ENCODE results near the gene KHSRP.

GRCh38 chr19:6372594-6373095 is 52.0 kb downstream of the KHSRP start, which contains the start of gene ALKBH7:
- TF ChIP-seq CTCF (IDR thresholded peaks at IDR 0.05) (no peak), POLR2A (IDR thresholded peaks at IDR 0.05) (peak; percentile 51 to 58), POLR2AphosphoS5 (IDR thresholded peaks at IDR 0.05) (peak; percentile 47 to 84 (median 72)), EP300 (IDR thresholded peaks at IDR 0.05) (no peak)
